NT2/D1 (cell line): ENCODE data around the gene TCF4.

ENCODE experiments used
- SUZ12 ChIP-seq: IDR thresholded peaks from 2 replicates; pipeline ENCODE4 v1.6.1; 2011; ENCODE audit not compliant: insufficient read length, insufficient read depth; ENCODE audit errors: extremely low read depth
- YY1 ChIP-seq: IDR thresholded peaks from 2 replicates; pipeline ENCODE4 v1.6.1; 2011; ENCODE audit not compliant: insufficient read length, insufficient read depth
- ZNF274 ChIP-seq: IDR thresholded peaks from 2 replicates; pipeline ENCODE4 v1.6.1; 2011; ENCODE audit warnings: mild to moderate bottlenecking, low read depth, low read length

GRCh38 chr18:55500316-55501086, 87.5 kb downstream of the TCF4 start:
- no peak for TF ChIP-seq YY1
- TF ChIP-seq SUZ12: no peak
- TF ChIP-seq ZNF274: no peak
